ENCODE results near the gene USP48. TPM values are rescaled to one million over a fixed set of nuclear protein-coding genes. Genes with fewer than 3 reads are reported as not detected.
A peak's percentile ranks its signal among the peaks of the same experiment; 100 is the strongest.

Gene USP48
- total and polyA plus RNA-seq, 2 of the 13 experiments (the other 11 are each of a cell fraction or from before 2014, with no cell fraction given) = 30.4 to 30.7 TPM

GRCh38 chr1:21775985-21776562 is 6.9 kb downstream of the USP48 start (continued):
- TF ChIP-seq, protein P1, sequence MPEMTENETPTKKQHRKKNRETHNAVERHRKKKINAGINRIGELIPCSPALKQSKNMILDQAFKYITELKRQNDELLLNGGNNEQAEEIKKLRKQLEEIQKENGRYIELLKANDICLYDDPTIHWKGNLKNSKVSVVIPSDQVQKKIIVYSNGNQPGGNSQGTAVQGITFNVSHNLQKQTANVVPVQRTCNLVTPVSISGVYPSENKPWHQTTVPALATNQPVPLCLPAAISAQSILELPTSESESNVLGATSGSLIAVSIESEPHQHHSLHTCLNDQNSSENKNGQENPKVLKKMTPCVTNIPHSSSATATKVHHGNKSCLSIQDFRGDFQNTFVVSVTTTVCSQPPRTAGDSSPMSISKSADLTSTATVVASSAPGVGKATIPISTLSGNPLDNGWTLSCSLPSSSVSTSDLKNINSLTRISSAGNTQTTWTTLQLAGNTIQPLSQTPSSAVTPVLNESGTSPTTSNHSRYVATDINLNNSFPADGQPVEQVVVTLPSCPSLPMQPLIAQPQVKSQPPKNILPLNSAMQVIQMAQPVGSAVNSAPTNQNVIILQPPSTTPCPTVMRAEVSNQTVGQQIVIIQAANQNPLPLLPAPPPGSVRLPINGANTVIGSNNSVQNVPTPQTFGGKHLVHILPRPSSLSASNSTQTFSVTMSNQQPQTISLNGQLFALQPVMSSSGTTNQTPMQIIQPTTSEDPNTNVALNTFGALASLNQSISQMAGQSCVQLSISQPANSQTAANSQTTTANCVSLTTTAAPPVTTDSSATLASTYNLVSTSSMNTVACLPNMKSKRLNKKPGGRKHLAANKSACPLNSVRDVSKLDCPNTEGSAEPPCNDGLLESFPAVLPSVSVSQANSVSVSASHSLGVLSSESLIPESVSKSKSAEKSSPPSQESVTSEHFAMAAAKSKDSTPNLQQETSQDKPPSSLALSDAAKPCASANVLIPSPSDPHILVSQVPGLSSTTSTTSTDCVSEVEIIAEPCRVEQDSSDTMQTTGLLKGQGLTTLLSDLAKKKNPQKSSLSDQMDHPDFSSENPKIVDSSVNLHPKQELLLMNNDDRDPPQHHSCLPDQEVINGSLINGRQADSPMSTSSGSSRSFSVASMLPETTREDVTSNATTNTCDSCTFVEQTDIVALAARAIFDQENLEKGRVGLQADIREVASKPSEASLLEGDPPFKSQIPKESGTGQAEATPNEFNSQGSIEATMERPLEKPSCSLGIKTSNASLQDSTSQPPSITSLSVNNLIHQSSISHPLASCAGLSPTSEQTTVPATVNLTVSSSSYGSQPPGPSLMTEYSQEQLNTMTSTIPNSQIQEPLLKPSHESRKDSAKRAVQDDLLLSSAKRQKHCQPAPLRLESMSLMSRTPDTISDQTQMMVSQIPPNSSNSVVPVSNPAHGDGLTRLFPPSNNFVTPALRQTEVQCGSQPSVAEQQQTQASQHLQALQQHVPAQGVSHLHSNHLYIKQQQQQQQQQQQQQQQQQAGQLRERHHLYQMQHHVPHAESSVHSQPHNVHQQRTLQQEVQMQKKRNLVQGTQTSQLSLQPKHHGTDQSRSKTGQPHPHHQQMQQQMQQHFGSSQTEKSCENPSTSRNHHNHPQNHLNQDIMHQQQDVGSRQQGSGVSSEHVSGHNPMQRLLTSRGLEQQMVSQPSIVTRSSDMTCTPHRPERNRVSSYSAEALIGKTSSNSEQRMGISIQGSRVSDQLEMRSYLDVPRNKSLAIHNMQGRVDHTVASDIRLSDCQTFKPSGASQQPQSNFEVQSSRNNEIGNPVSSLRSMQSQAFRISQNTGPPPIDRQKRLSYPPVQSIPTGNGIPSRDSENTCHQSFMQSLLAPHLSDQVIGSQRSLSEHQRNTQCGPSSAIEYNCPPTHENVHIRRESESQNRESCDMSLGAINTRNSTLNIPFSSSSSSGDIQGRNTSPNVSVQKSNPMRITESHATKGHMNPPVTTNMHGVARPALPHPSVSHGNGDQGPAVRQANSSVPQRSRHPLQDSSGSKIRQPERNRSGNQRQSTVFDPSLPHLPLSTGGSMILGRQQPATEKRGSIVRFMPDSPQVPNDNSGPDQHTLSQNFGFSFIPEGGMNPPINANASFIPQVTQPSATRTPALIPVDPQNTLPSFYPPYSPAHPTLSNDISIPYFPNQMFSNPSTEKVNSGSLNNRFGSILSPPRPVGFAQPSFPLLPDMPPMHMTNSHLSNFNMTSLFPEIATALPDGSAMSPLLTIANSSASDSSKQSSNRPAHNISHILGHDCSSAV (CRISPR knock-in tag; IDR thresholded peaks at IDR 0.05; ENCODE audit: borderline replicate concordance) = no peak
- TF ChIP-seq KDM5A (IDR thresholded peaks at IDR 0.05; ENCODE audit: borderline replicate concordance, low read length) (no peak), KDM4B (CRISPR knock-in tag; IDR thresholded peaks at IDR 0.05) (peak; percentile 31; the same call in 1 of the 2 replicates), MIER3 (CRISPR knock-in tag; IDR thresholded peaks at IDR 0.05; ENCODE audit: borderline replicate concordance) (peak; percentile 76; the same call in 1 of the 2 replicates), MTA1 (CRISPR knock-in tag; IDR thresholded peaks at IDR 0.05; ENCODE audit: borderline replicate concordance) (no peak), ZNF335 (CRISPR knock-in tag; IDR thresholded peaks at IDR 0.05) (peak; percentile 59; the same call in 1 of the 2 replicates), ASH2L (IDR thresholded peaks at IDR 0.05; ENCODE audit: insufficient read length, low read depth, low read length) (peak; percentile 22), ZBTB21 (CRISPR knock-in tag; IDR thresholded peaks at IDR 0.05) (peak; percentile 34; the same call in 1 of the 2 replicates), SAP130 (CRISPR knock-in tag; IDR thresholded peaks at IDR 0.05; ENCODE audit: low read depth) (peak; percentile 72; the same call in 1 of the 2 replicates), ZNF143 (CRISPR knock-in tag; IDR thresholded peaks at IDR 0.05) (no peak), ISL2 (CRISPR knock-in tag; IDR thresholded peaks at IDR 0.05) (peak; percentile 88), CBX5 (CRISPR knock-in tag; IDR thresholded peaks at IDR 0.05; ENCODE audit: borderline replicate concordance) (no peak), ZNF75D (CRISPR knock-in tag; IDR thresholded peaks at IDR 0.05; ENCODE audit: borderline replicate concordance) (no peak)
- TF ChIP-seq, protein P2, sequence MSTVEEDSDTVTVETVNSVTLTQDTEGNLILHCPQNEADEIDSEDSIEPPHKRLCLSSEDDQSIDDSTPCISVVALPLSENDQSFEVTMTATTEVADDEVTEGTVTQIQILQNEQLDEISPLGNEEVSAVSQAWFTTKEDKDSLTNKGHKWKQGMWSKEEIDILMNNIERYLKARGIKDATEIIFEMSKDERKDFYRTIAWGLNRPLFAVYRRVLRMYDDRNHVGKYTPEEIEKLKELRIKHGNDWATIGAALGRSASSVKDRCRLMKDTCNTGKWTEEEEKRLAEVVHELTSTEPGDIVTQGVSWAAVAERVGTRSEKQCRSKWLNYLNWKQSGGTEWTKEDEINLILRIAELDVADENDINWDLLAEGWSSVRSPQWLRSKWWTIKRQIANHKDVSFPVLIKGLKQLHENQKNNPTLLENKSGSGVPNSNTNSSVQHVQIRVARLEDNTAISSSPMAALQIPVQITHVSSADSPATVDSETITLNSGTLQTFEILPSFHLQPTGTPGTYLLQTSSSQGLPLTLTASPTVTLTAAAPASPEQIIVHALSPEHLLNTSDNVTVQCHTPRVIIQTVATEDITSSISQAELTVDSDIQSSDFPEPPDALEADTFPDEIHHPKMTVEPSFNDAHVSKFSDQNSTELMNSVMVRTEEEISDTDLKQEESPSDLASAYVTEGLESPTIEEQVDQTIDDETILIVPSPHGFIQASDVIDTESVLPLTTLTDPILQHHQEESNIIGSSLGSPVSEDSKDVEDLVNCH (CRISPR knock-in tag; IDR thresholded peaks at IDR 0.05) = no peak
- TF ChIP-seq, protein P3, sequence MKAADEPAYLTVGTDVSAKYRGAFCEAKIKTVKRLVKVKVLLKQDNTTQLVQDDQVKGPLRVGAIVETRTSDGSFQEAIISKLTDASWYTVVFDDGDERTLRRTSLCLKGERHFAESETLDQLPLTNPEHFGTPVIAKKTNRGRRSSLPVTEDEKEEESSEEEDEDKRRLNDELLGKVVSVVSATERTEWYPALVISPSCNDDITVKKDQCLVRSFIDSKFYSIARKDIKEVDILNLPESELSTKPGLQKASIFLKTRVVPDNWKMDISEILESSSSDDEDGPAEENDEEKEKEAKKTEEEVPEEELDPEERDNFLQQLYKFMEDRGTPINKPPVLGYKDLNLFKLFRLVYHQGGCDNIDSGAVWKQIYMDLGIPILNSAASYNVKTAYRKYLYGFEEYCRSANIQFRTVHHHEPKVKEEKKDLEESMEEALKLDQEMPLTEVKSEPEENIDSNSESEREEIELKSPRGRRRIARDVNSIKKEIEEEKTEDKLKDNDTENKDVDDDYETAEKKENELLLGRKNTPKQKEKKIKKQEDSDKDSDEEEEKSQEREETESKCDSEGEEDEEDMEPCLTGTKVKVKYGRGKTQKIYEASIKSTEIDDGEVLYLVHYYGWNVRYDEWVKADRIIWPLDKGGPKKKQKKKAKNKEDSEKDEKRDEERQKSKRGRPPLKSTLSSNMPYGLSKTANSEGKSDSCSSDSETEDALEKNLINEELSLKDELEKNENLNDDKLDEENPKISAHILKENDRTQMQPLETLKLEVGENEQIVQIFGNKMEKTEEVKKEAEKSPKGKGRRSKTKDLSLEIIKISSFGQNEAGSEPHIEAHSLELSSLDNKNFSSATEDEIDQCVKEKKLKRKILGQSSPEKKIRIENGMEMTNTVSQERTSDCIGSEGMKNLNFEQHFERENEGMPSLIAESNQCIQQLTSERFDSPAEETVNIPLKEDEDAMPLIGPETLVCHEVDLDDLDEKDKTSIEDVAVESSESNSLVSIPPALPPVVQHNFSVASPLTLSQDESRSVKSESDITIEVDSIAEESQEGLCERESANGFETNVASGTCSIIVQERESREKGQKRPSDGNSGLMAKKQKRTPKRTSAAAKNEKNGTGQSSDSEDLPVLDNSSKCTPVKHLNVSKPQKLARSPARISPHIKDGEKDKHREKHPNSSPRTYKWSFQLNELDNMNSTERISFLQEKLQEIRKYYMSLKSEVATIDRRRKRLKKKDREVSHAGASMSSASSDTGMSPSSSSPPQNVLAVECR (CRISPR knock-in tag; IDR thresholded peaks at IDR 0.05; ENCODE audit: borderline replicate concordance) = peak; percentile 36; the same call in 1 of the 2 replicates
